Measurements from ENCODE around the gene NME7.

Gene NME7

GRCh38 chr1:169103480-169103893, 264.1 kb downstream of the NME7 start:
- no peak for DNase-seq

GRCh38 chr1:169103002-169103401, 264.6 kb downstream of the NME7 start:
- DNase-seq = no peak

GRCh38 chr1:169102567-169102966, 265.0 kb downstream of the NME7 start:
- DNase-seq = no peak

DNA sequence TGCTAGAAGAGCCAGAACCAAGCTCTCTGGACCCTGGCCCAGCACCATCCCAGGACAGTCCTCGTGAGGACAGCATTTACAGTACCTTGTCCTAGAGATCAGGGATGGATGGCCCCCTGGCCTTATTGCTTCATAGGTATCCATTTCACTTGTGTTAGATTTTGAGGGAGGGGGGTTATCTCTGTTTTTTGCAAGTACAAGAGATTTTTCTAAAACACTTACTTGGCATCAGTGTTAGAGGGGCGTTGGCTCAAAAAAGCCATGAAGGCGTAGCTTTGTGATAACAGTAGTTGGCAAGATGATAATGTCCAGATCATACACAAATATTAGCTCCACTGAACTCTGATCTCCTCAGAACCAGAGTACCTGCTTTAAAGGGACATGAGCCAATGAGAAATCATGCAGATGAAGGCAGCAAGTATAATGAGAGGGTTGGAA, 266.9 kb downstream of the NME7 start:
- no peak for DNase-seq

DNA sequence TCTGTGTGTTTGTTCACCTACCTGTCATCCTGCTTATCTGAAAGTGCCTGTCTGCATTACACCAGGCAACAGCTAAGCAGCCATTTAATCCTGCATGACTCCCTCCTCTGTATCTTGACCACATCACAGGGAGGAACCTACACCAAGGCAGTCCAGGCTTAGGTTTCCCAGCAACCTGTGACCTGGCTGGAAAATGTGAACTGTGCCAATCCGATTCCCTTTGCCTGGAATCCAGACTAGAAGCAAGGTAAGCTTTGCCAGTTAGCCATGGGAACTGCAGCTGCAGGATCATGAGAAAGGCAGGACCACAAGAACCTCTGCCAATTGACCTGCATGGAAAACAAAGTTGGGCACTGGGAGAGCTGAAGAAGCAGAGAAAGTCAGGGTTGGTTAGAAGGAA, 267.4 kb downstream of the NME7 start:
- DNase-seq = peak; percentile 95

GRCh38 chr1:169099561-169099960, 268.0 kb downstream of the NME7 start:
- DNase-seq = peak; percentile 99

GRCh38 chr1:169098380-169098779, 269.2 kb downstream of the NME7 start:
- peak; percentile 62 for DNase-seq

DNA sequence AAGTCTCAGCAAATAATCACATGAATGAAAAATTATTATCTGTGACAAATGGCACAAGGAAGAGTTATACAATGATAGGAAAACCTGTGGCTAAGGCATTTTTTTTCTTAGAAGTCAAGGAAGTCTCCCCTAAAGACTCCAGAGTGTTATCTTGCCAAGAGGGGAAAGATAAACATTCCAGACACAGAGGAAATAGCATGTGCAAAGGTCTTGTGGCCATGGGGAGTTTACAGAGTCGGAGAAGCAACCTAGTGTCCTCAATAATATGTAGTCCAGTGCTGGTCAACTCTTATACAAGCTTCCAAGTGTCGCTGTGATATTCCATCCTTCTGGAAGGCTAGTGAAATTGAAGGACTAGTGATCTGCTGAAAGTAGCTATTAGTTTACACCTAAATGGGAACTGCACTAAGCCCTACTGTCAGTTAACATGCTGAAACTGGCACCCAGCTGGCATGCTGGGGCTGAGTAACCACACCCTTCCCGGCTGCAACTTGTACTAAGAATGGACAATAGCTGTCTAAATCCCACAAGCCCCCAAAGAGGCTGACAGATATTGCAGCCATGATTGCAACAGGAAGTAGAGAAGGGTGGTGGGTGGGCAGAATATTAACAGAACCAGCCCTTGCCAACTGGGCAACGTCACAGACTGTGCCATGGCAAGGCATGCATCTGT, 272.6 kb downstream of the NME7 start:
- no peak for DNase-seq

DNA sequence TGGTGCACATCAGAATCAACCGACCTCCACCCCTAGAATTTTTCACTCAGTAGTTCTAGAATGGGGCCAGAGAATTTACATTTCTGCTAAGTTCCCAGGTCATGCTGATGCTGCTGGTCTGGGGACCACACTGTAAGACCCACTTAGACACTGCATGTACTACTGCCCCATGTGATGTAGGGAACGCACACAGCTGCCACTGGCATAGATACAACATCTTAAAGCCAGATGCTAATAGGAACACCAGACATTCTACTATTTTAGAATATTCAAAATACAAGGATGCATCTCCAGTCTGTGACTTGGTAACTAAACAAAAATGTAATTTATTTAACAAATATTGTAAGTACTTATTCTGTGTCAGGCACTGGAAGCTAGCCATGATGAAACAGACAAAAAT, 275.2 kb downstream of the NME7 start:
- no peak for DNase-seq

DNA sequence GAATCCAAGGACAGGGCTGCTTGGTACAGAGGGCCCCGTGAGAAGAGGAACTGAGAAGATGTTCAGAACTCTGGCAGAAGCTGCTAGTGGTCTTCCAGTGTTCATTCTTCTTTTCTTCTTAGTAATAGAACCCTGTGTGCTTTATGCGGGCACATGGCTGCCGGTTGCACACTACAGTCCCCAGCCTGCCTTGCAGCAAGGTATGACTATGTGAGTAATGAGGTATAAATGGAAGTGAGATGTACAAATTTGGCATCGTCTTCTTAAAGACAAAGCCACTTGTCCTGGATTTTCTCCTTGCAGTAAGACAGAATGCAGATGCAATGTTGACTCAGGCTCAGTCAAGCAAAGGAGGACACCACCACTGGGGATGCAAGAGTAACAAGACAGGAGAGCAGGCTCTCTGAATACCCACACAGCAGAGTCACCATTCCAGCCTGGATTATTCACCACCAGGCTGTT, 276.1 kb downstream of the NME7 start:
- DNase-seq = no peak

DNA sequence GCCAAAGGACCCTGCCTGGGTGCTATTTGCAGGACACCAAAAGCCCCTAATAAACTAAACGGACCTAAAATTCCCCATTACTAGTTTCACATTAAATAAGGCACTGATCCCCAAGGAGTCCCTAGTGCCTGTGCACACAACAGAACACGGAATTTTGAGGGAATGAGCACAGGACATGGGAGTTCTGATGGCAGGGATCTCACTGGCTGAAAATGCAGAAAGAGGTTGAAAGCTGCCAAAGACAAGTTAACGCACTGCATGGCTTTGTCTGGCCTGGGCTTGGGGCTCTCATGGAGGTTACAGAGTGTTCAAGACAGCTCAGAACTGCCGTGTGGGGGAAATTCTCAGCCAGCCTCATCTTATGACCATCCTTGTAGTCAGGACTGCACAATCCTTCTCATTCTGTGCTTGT, 276.7 kb downstream of the NME7 start:
- DNase-seq = no peak

GRCh38 chr1:169090308-169090899, 277.2 kb downstream of the NME7 start:
- DNase-seq = no peak

DNA sequence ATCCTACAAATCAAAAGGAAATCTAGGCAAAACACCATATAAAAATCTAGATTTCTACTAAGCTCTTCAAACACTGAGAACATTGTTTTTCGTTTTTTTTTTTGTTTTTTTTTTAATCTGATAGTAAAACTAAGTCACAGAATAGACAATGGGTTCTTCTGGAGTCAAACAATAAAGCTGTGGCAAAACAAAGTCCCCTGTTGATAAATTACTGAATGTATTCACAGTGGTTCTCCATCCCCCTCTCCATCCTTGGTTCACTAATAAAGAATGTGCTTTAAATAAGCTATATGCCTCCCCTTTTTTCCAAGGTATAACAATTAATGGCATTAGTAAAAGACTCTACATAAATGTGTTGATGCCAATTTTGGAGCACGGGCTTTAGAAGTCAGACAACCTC, 277.8 kb downstream of the NME7 start:
- DNase-seq = no peak

DNA sequence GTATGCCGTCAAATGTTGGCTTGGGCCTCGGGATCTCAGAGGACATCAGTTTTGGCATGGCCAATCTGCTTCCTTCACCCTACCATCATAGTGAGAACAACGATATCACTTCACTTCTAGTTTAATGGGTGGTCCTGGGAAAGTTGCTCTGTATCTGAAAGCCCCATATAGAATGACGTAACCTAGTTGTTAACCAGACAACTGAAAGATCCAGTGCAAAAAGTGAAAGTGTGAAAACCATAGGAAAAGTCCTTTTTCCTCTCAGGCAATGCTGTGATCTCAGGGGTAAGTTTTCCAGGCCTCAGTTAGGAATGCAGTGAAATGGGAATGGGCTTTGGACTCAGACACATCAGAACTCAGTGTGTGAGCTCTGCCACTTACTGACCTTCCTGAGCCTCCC, 279.7 kb downstream of the NME7 start:
- no peak for DNase-seq

DNA sequence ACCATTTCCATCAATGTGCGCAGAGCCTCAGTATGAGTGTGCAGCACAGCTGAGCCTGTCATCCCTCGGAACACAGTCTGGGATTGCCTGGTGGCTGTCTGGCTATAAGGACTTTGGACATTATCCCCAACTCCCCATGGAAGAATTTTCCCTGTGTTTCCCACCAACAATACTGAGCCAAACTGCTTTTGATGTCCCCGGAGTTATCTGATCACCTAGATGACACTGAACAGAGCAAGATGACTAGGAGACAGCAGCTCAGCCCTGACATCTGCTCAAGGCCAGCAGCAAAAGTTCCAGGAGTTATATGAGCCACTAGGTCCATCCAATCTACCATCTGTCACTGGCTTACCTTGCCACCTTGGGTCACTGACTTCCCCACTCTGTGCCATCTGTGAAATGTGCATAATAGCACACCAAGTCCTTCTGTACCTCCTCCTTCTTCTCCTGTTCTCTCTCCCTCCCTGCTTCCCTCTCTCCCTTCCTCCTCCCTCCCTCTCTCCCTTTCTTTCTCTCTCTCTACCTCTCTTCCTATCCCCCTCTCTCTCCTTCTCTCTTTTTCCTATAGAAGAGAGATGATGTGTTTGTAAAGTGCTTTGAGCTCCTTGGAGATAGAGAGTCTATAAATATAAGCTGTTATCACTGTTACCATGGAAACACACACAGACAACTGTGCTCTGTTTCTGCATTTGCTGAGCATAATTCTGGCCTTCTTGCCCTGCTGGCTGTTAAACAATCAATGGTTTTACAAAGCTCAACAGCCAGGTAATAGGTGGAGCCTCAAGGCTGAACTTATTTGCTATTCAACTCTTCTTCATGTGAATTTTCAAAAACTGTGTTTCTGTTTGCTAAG, 280.8 kb downstream of the NME7 start:
- no peak for DNase-seq

GRCh38 chr1:169085911-169086310, 281.7 kb downstream of the NME7 start:
- DNase-seq = no peak

Data from NCI-H526 treated with DMSO at 0.1 percent for 48 hours (cell line).